Kidney tubule cell (primary cell): Measurements from ENCODE around the gene SHROOM3.
A peak's percentile ranks its signal among the peaks of the same experiment; 100 is the strongest.

Experiments used
- DNase-seq: peaks from one replicate; pipeline ENCODE4 v3.0.0-alpha.2; 2018; ENCODE audit warnings: low spot score

Gene SHROOM3

GRCh38 chr4:76781698-76782595 is 346.9 kb downstream of the SHROOM3 start:
- peak; percentile 79 for DNase-seq

- DNase-seq: peak; percentile 65
Observed at GRCh38 chr4:76782837-76783236, 347.8 kb downstream of the SHROOM3 start.

DNA sequence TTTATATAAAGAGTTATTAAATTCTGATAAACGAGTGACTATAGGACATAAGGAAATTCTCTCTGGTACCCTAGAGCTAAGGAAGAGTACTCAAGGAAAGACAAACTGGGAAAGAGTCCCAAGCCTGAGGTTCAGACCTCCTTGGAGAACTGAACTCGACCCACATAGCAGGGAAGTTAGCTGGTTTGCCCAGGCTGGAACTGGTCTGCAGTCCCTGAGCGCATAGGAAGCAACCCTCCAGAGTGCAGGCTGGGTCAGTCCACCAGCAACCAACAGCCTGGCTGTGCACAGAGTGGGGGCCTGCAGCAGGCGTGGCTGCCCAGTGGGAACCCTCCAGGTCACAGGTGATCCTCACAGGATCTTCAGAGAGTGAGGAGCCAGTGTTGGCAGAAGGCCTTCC is 348.8 kb downstream of the SHROOM3 start:
- no peak for DNase-seq

DNA sequence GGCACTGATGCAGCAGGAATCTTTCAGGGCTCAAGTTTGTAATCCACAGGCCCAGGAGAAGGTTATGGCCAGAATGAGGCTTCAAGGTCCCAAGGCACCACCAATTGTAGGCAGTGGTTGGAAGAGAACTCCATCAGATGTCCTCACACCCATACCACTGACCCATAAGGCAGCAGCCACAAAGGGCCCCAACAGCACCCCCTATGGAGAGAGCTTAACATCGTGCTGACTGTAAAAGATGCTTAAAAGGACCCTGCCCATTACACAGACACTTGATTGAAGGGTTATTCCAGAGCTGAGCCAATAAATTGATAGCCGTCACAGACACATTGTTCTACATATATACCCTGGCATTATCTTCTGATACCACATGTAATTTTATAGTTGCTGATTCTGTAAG is 349.2 kb downstream of the SHROOM3 start:
- no peak for DNase-seq

DNA sequence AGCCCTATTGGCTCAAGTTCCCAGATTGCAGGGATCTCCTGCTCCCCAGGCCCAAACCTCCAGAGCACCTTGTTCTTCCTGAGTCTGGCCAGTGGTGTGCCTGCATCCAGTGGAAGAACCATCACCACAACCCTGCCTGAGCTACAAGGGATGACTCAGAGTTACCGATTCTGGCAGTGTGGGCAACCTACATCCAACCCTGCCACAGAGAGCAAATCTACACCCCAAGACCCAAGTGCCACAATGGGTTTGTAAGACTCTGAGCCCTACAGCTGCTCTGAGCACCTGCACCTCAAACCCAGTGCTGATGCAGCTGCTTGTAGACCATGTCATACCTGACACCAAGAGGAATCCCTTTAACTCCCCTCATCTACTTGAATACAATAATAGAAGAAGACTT is 352.9 kb downstream of the SHROOM3 start:
- no peak for DNase-seq

DNA sequence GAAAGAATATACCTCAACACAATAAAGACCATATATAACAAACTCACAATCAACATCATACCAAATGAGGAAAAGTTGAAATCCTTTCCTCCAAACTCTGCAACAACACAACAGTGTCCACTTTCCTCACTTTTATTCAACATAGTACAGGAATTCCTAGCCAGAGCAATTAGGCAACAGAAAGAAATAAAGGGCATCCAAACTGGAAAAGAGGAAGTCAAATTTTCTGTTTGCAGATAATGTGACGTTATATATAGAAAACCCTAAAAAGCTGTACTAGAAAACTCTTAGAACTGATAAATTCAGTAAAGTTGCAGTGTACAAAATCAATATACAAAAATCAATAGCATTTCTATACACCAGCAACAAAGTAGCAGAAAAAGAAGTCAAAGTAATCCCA is 355.3 kb downstream of the SHROOM3 start:
- DNase-seq: no peak

- no peak for DNase-seq
Observed at GRCh38 chr4:76791479-76791878, 356.4 kb downstream of the SHROOM3 start.

DNA sequence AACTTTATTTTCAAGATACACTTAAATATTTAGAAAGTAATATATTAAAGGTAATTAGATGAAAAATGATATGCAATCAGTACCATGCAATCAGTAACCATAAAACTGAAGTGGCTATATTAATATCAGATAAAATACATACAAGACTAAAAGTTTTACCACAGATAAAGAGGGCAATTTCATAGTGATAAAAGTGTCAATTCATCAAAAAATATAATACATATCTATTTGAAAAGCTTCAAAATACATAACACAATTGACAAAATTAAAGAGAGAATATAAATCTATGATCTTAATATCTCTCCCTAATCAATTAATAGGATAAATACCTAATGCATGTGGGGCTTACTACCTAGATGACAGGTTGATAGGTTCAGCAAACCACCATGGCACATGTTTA is 357.4 kb downstream of the SHROOM3 start:
- DNase-seq: no peak

DNA sequence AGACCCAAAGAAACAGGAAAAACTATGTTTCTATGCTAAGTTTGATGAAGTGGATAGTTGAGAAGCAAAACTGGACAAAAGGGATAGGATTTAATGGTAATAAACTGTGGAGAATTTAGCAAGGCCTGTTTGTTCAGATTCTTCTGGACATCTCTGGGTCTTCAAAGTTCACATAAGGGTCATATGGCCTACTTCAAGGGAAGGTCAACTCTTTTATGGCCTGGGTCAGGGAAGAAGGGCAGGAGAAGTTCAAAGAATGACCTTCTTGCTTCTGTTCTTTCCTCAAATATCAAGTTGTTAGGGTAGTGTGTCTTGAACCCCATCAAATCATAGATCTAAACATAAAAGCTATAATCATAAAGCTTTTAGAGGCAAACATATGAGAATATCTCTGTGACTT is 360.2 kb downstream of the SHROOM3 start:
- no peak for DNase-seq

GRCh38 chr4:76799140-76799539 is 364.1 kb downstream of the SHROOM3 start:
- no peak for DNase-seq

- no peak for DNase-seq
Observed at GRCh38 chr4:76799718-76800117, 364.7 kb downstream of the SHROOM3 start.

- DNase-seq: no peak
Observed at GRCh38 chr4:76800902-76801301, 365.9 kb downstream of the SHROOM3 start.

DNA sequence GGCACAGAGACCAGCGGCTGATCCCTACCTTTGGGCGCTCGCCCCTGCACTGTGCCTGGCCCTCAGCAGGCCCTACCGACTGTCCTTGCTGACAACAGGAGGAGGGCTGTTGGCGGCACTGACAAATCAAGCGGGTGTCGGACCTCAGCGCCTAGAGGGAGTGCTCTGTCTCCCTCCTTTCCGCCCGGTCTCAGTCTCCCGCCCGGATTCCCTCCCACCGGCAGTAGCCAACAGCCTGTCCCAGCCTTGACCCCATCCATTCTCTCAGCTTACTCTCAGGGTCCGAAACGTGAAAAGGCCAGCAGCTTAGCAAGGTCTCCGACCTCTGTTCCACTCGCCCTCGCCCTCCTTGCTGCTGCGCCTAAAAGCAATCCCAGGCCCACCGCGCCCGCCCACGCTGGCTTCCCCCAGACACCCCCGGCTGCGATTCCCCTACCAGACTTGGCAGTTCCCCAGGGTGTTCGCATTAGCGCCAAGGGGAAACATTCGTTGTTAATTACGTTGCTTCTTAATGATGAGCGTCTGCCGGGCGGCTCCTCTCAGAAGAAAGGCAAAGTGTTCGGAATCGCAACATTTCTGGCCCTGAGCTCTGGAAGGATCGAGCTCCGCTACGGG is 366.7 kb downstream of the SHROOM3 start:
- no peak for DNase-seq

DNA sequence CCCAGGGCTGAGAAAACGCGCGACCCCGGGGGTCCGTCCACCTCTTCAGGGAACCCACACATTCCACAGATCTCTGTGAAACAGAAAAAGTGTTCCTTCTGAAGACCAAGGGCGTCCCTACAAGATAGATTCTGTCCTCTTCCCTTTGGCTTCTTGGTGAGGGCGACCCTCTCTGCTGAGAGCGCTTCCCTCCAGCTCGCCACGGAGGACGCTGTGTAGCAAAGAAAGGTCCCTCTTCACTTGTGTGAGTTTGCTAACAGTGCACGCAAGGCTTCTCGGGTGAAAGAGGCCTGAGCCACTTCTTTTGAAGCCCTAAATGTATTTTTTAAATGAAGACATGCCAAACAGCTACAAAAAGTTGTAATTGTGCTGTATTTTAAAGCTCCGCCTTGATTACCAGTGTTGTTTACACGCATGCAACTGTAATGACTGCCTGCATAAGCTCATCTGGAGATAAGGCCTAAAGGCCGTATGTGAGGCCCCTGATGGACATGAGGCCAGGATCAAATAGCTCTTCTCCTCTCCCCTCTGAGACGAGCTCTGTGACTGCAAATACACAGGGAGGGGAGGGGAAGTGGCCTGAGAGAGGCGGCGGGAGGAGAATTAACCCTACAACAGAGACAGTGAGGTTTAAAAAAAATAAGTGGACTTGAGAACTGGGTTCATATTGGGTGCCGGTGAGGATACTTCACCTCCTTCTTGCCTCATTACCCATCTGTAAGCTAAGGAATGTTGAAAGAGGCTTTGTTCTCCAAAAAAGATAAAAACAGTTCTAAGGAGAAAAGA is 367.4 kb downstream of the SHROOM3 start:
- peak; percentile 75 for DNase-seq

- DNase-seq: peak; percentile 95
Observed at GRCh38 chr4:76803522-76803921, 368.5 kb downstream of the SHROOM3 start.

GRCh38 chr4:76804096-76804495 is 369.1 kb downstream of the SHROOM3 start:
- no peak for DNase-seq

GRCh38 chr4:76806346-76806745 is 371.3 kb downstream of the SHROOM3 start:
- no peak for DNase-seq

DNA sequence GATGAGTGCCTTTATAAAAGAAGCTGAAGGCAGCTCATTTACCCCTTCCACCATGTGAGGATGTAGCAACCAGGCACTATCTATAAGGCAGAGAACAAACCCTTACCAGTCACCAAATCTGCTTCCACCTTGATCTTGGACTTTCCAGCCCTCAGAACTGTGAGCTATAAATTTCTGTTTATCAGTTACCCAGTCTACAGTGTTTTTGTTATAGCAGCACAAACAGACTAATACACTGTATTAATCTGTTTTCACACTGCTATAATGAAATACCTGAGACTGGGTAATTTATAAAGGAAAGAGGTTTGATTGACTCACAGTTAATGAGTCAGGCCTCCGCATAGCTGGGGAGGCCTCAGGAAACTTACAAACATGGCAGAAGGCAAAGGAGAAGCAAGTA is 371.7 kb downstream of the SHROOM3 start:
- peak; percentile 27 for DNase-seq

GRCh38 chr4:76809594-76810305 is 374.7 kb downstream of the SHROOM3 start:
- DNase-seq: peak; percentile 86

DNA sequence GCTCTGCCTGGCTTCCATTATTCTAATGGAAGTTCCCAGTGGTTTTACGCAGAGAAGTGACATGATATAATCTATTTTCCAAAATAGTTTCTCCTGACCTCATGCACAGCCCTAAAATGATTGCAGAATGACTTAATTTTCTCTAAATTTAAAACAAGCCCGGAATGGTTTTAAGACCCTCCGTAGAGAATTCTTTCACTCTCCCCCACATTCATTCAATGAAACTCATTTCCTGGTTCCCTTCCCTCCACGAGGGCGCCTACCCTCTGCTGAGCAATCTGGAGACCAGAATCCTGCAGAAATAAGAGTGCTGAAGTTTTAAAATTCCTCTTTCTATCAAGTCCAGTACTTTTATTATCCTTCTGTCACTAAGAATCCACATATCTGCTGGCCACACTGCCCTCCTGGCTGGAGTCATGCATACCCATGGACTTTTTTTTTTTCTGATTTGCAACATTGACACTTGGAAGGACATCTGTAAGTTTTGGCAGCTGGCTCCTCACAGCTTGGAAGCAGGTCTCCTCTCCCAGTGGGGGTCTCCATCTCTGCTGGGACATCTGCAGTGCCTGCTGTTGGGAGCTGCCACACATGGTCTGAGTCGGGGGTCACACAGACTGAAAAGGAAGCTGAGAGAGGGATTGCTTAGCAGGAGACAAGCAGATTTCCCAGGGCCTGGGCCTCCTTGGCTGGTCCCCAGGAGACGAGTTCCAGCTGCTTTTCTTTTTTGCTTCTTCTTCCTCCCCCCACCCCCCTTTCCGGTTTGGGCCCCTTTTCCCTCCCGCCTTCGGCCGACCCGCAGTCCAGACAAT is 376.8 kb downstream of the SHROOM3 start:
- no peak for DNase-seq

- no peak for DNase-seq
Observed at GRCh38 chr4:76813070-76813469, 378.0 kb downstream of the SHROOM3 start.
